Stimulated activated CD4-positive, alpha-beta T cell treated with anti-CD3 and anti-CD28 coated beads, Interleukin-1b, Interleukin-23, amount 100 ng/mL, for 24 hours (primary cell): ENCODE measurements around the gene PGGHG.
"Not testable (repeated sequence)": the region's sequence is repeated elsewhere in the genome, so short reads cannot be mapped to it uniquely, and the experiment has no call there.

ENCODE experiments used
- DNase-seq, 4 experiments: peaks; one replicate each; pipeline ENCODE4 v3.0.0-alpha.2; 2020; ENCODE audit warnings: low read depth in 4 of 4, low spot score in 1 of 4

Gene PGGHG

GRCh38 chr11:285021-285893, 3.7 kb upstream of the PGGHG start:
- DNase-seq: no peak

DNA sequence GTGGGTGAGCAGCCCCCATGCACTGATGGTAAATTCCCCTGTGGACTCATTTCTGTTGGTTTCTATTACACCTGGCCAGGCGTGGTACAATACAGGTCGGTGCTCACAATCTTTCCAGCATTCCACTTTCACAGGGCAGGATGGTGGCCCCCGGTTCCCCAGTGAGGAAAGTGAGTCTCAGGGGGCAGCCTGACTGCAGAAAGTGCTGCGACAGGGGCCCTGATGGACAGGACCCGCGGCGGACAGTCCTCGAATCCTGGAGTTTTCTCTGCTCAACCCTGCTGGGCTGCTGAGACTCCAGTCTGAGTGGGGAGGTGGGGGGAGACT, 3.1 kb upstream of the PGGHG start:
- DNase-seq: no peak

GRCh38 chr11:286977-287820, 1.7 kb upstream of the PGGHG start:
- DNase-seq: not testable (repeated sequence)

GRCh38 chr11:287821-288477, 977 bp upstream of the PGGHG start:
- DNase-seq: no peak

DNA sequence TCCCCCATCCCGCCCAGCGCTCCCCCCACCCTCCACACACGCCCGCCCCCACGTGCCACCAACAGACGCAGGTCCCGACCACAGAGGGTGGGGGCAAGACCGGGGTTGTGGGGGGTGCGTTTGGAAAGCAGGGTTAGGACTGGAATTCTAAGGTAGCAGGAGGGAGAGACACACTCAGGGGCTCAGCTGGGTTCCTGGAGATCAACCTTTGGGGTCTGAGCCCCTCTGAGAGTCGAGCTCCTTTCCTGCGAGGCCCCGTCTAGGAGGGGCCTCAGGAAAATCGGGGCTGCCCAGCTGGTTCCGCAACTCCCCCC, 429 bp downstream of the PGGHG start:
- no peak for DNase-seq

DNA sequence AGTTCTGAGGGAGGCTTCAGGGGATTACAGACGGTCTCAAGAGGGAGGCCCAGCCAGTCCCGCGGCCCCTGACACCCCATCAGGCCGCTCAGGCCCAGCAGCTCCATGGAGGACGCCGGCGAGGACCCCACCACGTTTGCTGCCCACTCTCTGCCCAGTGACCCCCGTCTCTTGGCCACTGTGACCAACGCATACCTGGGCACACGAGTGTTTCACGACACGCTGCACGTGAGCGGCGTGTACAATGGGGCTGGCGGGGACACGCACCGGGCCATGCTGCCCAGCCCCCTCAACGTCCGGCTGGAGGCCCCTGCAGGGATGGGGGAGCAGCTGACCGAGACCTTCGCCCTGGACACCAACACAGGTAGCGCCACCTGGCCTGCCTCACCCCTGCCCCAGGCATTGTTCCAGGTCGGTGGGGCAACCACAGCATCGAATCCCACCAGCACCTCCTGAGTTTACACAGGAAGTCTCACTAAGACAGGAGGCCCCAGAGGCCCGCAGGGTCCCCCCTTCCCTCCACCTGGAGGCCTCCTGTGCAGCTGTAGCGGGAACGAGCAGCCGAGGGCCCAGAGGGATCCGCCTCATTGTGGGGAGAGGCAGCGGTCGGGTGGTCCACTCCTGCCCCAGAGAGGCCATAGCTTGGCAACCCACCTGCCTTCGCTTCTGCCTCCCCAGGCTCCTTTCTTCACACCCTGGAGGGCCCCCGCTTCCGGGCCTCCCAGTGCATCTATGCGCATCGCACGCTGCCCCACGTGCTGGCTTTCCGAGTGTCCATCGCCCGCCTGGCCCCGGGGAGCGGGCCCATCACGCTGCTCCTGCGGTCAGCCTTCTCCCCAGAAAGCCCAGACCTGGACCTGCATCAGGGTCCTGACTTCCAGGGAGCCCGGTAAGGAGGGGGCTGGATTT, 1.0 kb downstream of the PGGHG start:
- DNase-seq: no peak

- no peak for DNase-seq
Measured at GRCh38 chr11:290621-291231, 1.8 kb downstream of the PGGHG start.

DNA sequence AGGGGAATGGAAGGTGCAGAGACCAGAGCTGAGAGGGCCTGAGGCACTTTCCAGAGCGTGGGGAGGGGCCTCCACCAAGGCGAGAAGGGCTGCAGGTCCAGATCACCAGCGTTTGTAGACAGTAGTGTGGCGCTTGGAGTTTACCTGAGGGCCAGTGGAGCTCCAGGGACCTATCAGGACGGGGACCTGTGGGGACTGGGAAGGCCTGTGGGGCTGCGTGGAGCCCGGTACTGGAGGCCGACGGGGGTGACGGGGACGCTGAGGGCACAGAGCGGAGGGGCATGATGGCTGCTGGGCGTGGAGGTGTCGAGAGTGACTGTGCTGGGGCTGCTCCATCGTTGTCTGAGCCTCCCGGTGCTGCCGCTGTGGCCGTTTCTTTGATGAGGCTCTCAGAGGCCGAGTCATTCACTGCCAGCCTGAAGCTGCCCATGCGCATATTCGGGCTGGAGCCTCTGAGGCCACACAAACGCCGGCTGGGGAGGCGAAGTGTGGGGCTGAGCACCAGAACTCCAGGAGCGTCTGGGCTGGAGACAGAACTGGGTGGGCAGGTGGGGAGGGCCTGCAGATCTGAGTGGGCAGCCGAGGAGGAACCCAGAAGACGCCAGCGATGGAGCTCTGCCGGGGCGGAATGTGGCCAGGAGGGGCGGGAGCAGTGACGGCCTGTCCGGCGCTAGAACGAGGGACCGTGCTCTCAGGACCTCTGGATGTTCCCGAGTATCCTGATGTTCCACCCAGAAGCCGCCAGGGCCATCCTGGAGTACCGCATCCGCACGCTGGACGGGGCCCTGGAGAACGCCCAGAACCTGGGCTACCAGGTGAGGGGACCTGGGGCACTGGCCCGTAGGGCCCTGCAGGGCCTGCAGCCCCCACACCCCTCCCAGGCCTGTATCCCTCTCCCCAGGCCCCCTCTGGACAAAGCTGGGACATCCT, 2.6 kb downstream of the PGGHG start:
- no peak for DNase-seq

GRCh38 chr11:292211-293121, 3.5 kb downstream of the PGGHG start:
- DNase-seq: no peak

- no peak for DNase-seq
Measured at GRCh38 chr11:293271-293851, 4.4 kb downstream of the PGGHG start.

DNA sequence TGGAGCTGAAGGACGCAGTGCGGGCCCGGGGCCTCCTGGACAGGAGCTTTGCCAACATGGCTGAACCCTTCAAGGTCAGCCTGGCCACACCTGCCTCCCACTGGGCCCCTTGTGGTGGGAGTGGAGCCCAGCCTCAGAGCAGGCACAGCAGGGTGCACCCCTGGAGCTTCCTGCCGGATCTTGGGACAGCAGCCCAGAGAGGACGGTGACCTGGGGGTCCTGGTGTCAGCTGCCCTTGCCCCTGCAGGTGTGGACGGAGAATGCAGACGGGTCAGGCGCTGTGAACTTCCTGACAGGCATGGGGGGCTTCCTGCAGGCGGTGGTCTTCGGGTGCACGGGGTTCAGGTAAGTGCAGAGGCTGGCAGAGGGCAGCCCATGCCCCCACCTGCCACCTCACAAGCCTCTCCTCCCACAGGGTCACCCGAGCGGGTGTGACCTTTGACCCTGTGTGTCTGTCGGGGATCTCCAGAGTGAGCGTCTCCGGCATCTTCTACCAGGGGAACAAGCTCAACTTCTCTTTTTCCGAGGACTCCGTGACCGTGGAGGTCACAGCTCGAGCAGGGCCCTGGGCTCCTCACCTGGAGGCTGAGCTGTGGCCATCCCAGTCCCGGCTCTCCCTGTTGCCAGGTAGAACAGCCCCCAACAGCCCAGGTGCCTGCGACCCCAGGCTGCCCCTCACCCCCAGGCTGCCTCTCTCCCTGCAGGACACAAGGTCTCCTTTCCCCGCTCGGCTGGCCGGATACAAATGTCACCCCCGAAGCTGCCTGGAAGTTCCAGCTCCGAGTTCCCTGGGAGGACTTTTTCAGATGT, 5.1 kb downstream of the PGGHG start:
- DNase-seq: no peak

DNA sequence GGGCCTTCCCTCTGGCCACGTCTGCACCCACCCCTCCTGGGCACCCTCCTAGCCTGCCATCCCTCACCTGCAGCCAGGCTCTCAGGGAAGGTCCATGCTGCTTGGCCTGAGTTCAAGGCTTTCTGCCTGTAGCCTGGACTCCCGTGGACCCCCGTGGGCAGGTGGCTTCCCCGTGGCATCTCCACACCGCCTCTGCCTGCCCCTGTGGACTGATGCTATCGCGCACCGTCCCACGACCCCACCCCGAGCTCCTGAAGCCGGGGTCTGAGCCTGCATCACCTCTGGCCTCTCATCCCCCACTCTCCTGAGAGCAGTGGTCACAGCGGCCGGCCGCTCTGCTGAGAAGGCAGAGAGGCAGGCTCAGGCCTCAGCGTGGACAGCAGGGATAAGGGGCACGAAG, 5.9 kb downstream of the PGGHG start:
- DNase-seq: no peak

DNA sequence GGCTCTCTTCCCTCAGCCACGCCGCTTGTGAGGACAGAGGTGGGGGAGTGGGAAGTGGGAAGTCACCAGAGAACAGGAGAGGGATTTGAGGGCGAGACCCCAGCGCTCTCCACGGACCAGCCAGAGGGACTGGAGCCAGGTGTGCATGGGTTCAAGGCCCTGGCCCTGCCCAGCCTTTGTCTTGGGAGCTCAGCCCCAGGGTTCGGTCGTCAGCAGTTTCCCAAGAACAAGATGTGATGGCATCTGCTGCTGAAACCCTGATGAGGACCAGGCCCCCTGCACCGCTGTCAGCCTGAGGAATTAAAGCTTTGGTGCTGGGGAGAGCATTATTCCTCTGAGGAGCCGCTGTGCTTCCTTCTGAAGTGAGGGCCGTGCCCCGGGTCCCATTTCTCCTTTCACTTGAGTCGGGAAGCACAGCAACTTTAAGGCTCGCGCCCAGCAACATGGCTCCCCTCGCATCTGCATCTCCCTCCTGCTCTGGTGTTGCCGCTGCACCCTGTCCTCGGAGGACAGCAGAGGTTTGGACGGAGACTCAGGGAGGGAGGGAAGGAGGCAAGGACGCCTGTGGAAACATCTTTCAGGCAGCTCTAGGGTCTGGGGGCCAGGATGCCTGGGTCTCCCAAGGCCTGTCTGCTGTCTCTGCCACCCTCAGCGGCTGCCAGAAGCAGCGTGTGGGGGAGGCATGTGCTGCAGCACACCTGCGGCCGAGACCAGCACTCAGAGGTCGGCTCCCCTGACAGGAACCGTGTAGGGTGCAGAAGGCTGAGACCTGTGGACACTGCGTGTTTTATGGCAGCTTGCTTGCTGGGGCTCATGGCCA, 6.6 kb downstream of the PGGHG start:
- DNase-seq: no peak

DNA sequence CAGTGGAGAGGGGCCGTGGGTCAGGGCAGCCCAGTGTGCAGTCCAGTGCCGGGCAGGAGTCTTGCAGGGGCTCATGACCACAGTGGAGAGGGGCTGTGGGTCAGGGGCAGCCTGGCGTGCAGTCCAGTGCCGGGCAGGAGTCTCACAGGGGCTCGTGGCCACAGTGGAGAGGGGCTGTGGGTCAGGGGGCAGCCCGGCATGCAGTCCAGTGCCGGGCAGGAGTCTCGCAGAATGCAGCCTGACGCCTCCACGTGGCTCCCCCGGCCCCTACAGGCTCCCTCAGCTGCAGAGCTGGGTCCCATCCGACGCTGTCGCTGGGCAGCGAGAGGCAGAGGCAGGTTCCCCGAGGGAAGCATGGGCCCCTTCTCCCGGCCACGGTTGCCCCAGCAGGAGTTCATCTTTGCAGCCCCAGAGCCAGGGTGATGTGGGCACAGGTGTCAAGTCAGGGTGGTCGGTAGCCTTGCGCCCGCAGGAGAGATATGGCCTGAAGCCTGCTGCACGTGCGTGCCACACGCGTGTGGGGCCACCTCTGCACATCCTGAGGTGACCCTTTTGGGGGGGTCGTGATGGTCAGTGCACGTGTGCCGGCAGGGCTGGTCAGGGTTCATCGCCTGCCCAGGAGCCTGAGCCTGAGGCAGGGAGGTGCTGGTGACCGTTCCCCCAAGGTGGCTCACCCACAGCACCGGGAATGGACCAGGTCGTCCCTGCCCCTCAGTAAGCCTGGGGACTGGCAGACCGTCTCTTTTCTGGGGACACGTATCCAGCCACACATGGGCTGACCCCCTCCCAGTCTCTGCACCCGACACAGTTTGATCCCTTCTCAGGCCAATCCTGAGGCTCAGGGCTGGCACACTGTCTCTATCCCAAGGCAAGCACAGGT, 7.5 kb downstream of the PGGHG start:
- DNase-seq: no peak

DNA sequence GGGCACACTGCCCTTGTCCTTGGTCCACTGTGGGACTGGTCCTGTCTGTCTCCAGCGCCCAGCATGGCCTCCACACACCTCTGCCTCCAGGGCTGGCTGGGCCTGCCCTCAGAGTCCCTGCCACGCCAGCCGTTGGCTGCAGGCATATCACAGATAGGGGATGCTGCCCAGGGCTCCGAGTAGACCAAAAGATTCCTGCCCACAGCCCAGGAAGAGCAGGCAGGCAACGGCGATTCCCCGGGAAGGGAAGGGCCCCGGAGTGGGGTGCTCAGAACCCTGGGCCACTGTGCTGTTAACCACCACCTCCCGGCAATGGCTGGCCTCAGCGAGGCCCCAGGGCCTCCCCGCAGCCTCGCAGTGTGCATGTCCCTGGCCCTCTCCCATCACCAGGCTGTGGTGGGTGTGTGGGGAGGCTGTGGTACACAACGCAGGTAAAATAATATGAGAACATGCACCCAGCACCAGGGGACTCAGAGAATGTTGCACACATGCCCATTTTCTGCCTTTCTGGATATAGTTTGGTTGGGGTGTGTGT, 8.2 kb downstream of the PGGHG start:
- no peak for DNase-seq
